Ovary (tissue), 3 donors: Measurements from ENCODE around the gene LDLRAD4.

Experiments
- CTCF ChIP-seq, 3 donors: fragments of 450-650 bp in 2 of 3; fragments of 200-600 bp in 1 of 3; IDR thresholded peaks; one replicate each; pipeline versions ENCODE4 v1.5.1 to v1.8.0; 2016 to 2022; ENCODE audit warnings: antibody characterized with exemption in 3 of 3, mild to moderate bottlenecking in 1 of 3
- EP300 ChIP-seq: sonication (generic); formaldehyde crosslinking; IDR thresholded peaks from one replicate; pipeline ENCODE4 v1.6.1; 2017; ENCODE audit warnings: antibody characterized with exemption
- POLR2A ChIP-seq: fragments of 450-650 bp; IDR thresholded peaks from one replicate; pipeline ENCODE4 v1.6.1; 2017; ENCODE audit warnings: antibody characterized with exemption, mild to moderate bottlenecking, moderate library complexity
- donor health status: DM: no; HTN: no; CAD: no.

- no peak for TF ChIP-seq EP300
- no peak for TF ChIP-seq CTCF (IDR thresholded peaks at IDR 0.05)
- no peak for TF ChIP-seq POLR2A
Observed at GRCh38 chr18:13445241-13445897, 226.8 kb downstream of the LDLRAD4 start.
